H1 (cell line): ENCODE data around the gene ESYT2. TPM values are rescaled to one million over a fixed set of nuclear protein-coding genes. Genes with fewer than 3 reads are reported as not detected.
"Not testable (repeated sequence)": the region's sequence is repeated elsewhere in the genome, so short reads cannot be mapped to it uniquely, and the experiment has no call there.

Experiments
- CTCF ChIA-PET: fragments of 300-600 bp; sonication (Branson Sonifier 250); formaldehyde crosslinking; loops from one replicate; lab custom pipeline; 2021; ENCODE audit not compliant: partially characterized antibody; lab: Charles Lee
- POLR2A ChIA-PET: fragments of 300-600 bp; sonication (Branson Sonifier 250); formaldehyde crosslinking; loops from one replicate; lab custom pipeline; 2021; ENCODE audit warnings: inconsistent platforms; ENCODE audit not compliant: partially characterized antibody; lab: Charles Lee
- DNase-seq, 2 experiments: peaks; one replicate each; pipeline versions ENCODE4 v3.0.0 to v3.0.0-alpha.2; 2010 to 2022; ENCODE audit warnings: low spot score in 2 of 2, low read depth in 1 of 2, mixed read lengths in 1 of 2
- FAIRE-seq: peaks from 2 replicates; lab custom pipeline; 2011; peaks lifted over from hg19 to GRCh38; lab: Jason Lieb, UNC
- H2AFZ ChIP-seq: 2 replicates; pipeline ENCODE4 v1.8.1; 2012; ENCODE audit warnings: low read length, inconsistent platforms
- H2AK5ac ChIP-seq: 2 replicates; pipeline ENCODE4 v1.6.1; 2013; ENCODE audit warnings: low read depth, low read length
- H2BK120ac ChIP-seq: replicated peaks from 2 replicates; pipeline ENCODE3; 2013; ENCODE audit warnings: low read depth, low read length, inconsistent platforms
- H2BK12ac ChIP-seq: 2 replicates; pipeline ENCODE4 v1.6.1; 2013; ENCODE audit warnings: low read depth, low read length
- H2BK15ac ChIP-seq: 2 replicates; pipeline ENCODE4 v1.6.1; 2013; ENCODE audit warnings: low read length
- H2BK20ac ChIP-seq: 2 replicates; pipeline ENCODE4 v1.6.1; 2013; ENCODE audit warnings: low read length
- H2BK5ac ChIP-seq: 2 replicates; pipeline ENCODE4 v1.6.1; 2013; ENCODE audit warnings: low read depth, low read length
- H3K14ac ChIP-seq: 2 replicates; pipeline ENCODE4 v1.6.1; 2013; ENCODE audit warnings: inconsistent platforms; ENCODE audit not compliant: insufficient read length
- H3K18ac ChIP-seq: 2 replicates; pipeline ENCODE4 v1.6.1; 2013; ENCODE audit warnings: low read length; ENCODE audit errors: extremely low read depth
- H3K23ac ChIP-seq: 2 replicates; pipeline ENCODE4 v1.6.1; 2013; ENCODE audit warnings: inconsistent platforms; ENCODE audit not compliant: insufficient read length
- H3K23me2 ChIP-seq: 2 replicates; pipeline ENCODE4 v1.6.1; 2013; ENCODE audit warnings: low read depth, low read length
- H3K27ac ChIP-seq: 2 replicates; pipeline ENCODE4 v1.6.1; 2011; ENCODE audit warnings: low read depth, low read length, inconsistent platforms
- H3K27me3 ChIP-seq, 4 experiments: replicated peaks in 1 of 4; 1 replicate in 1 of 4; 2 replicates in 3 of 4; pipeline versions ENCODE4 v1.6.1 to v1.8.1; 2011 to 2013; ENCODE audit warnings: low read length in 3 of 4, mild to moderate bottlenecking in 3 of 4, inconsistent platforms in 2 of 4, mixed read lengths in 2 of 4, moderate library complexity in 1 of 4; ENCODE audit not compliant: control insufficient read depth in 3 of 4, insufficient read depth in 3 of 4; ENCODE audit errors: extremely low read depth in 1 of 4
- H3K36me3 ChIP-seq, 4 experiments: 2 replicates each; pipeline versions ENCODE4 v1.6.1 to v1.8.1; 2011 to 2013; ENCODE audit warnings: mild to moderate bottlenecking in 4 of 4, low read length in 3 of 4, moderate library complexity in 2 of 4, control low read depth in 1 of 4, inconsistent platforms in 1 of 4; ENCODE audit not compliant: insufficient read depth in 4 of 4, control insufficient read depth in 2 of 4
- H3K4ac ChIP-seq: replicated peaks from 2 replicates; pipeline ENCODE3; 2013; ENCODE audit warnings: low read length, low read depth, mixed read lengths, inconsistent platforms; ENCODE audit not compliant: insufficient read length
- H3K4me1 ChIP-seq, 4 experiments: replicated peaks in 1 of 4; 1 replicate in 1 of 4; 2 replicates in 3 of 4; pipeline versions ENCODE4 v1.6.1 to v1.8.1; 2011 to 2013; ENCODE audit warnings: low read length in 3 of 4, inconsistent platforms in 2 of 4, mixed read lengths in 1 of 4; ENCODE audit not compliant: insufficient read depth in 4 of 4, control insufficient read depth in 3 of 4
- H3K4me2 ChIP-seq, 2 experiments: 2 replicates each; pipeline versions ENCODE4 v1.6.1 to v1.8.1; 2011 to 2013; ENCODE audit warnings: low read depth in 2 of 2, low read length in 2 of 2, control low read depth in 1 of 2, inconsistent platforms in 1 of 2, mild to moderate bottlenecking in 1 of 2; ENCODE audit not compliant: insufficient read depth in 1 of 2
- H3K4me3 ChIP-seq, 4 experiments: fragments of 200-600, 300-600 bp in 1 of 4; sonication (generic), shearing (Covaris generic), sonication (Bioruptor Twin) in 1 of 4; 2 replicates each; pipeline versions ENCODE4 v1.5.1 to v1.8.1; 2011 to 2016; ENCODE audit warnings: low read length in 4 of 4, low read depth in 3 of 4, control low read depth in 2 of 4, inconsistent platforms in 2 of 4, mild to moderate bottlenecking in 2 of 4, mixed read lengths in 1 of 4, moderate library complexity in 1 of 4; ENCODE audit not compliant: insufficient read depth in 2 of 4; ENCODE audit errors: extremely low read depth in 1 of 4
- H3K56ac ChIP-seq: replicated peaks from 2 replicates; pipeline ENCODE3; 2013; ENCODE audit warnings: low read depth, mild to moderate bottlenecking, mixed read lengths, low read length, inconsistent platforms; ENCODE audit not compliant: insufficient read length
- H3K79me1 ChIP-seq: 2 replicates; pipeline ENCODE4 v1.6.1; 2013; ENCODE audit warnings: low read depth, low read length, control low read depth
- H3K79me2 ChIP-seq, 2 experiments: 2 replicates each; pipeline versions ENCODE4 v1.6.1 to v1.8.1; 2012 to 2013; ENCODE audit warnings: low read length in 2 of 2, mild to moderate bottlenecking in 2 of 2, inconsistent platforms in 1 of 2; ENCODE audit not compliant: insufficient read depth in 2 of 2, control insufficient read depth in 1 of 2
- H3K9ac ChIP-seq, 4 experiments: replicated peaks in 1 of 4; 1 replicate in 1 of 4; 2 replicates in 3 of 4; pipeline versions ENCODE4 v1.6.1 to v1.8.1; 2011 to 2013; ENCODE audit warnings: low read depth in 3 of 4, low read length in 3 of 4, control low read depth in 2 of 4, mild to moderate bottlenecking in 2 of 4, moderate library complexity in 2 of 4, inconsistent platforms in 1 of 4; ENCODE audit errors: extremely low read depth in 1 of 4
- H3K9me3 ChIP-seq, 2 experiments: 2 replicates each; pipeline versions ENCODE4 v1.6.1 to v1.8.1; 2012 to 2013; ENCODE audit warnings: mild to moderate bottlenecking in 2 of 2, moderate library complexity in 2 of 2, control low read depth in 1 of 2, inconsistent platforms in 1 of 2, low read depth in 1 of 2, low read length in 1 of 2, mixed read lengths in 1 of 2; ENCODE audit not compliant: insufficient read depth in 2 of 2
- H4K20me1 ChIP-seq, 2 experiments: replicated peaks in 1 of 2; 2 replicates each; pipeline versions ENCODE3 to v1.8.1; 2011 to 2013; ENCODE audit warnings: inconsistent platforms in 2 of 2, low read length in 2 of 2, mild to moderate bottlenecking in 1 of 2; ENCODE audit not compliant: insufficient read depth in 2 of 2, control insufficient read depth in 1 of 2
- H4K5ac ChIP-seq: 2 replicates; pipeline ENCODE4 v1.6.1; 2013; ENCODE audit warnings: low read length, low read depth, mixed read lengths, inconsistent platforms; ENCODE audit not compliant: insufficient read length
- H4K8ac ChIP-seq: 2 replicates; pipeline ENCODE4 v1.8.0; 2013; ENCODE audit warnings: mild to moderate bottlenecking, moderate library complexity, low read length, inconsistent platforms; ENCODE audit not compliant: insufficient read depth; ENCODE audit errors: extremely low read depth
- H4K91ac ChIP-seq: replicated peaks from 2 replicates; pipeline ENCODE3; 2013; ENCODE audit warnings: low read length, mixed read lengths, inconsistent platforms; ENCODE audit not compliant: insufficient read length
- EP300 ChIP-seq, 2 experiments: IDR thresholded peaks; 1 replicate in 1 of 2; 2 replicates in 1 of 2; pipeline ENCODE4 v1.6.1; 2011 to 2012; ENCODE audit warnings: low read depth in 2 of 2, low read length in 2 of 2, mild to moderate bottlenecking in 2 of 2, borderline replicate concordance in 1 of 2, inconsistent platforms in 1 of 2, moderate library complexity in 1 of 2
- YY1 ChIP-seq: IDR thresholded peaks from 2 replicates; pipeline ENCODE4 v1.6.1; 2011; ENCODE audit warnings: low read depth, mild to moderate bottlenecking, low read length
- WGBS, 2 experiments: shearing (Covaris generic) in 1 of 2; methylation state at CpG; one replicate each; pipeline versions ENCODE4 v1.1.6 to v1.1.7; 2013 to 2015; ENCODE audit warnings: low lambda C conversion rate in 2 of 2, mixed read lengths in 2 of 2, inconsistent platforms in 1 of 2, low coverage in 1 of 2, missing lambda C conversion rate in 1 of 2; ENCODE audit not compliant: insufficient replicate concordance in 2 of 2, insufficient coverage in 1 of 2, insufficient read length in 1 of 2; ENCODE audit errors: extremely low coverage in 1 of 2, missing lambda C conversion rate in 1 of 2; 5-methylcytosine and 5-hydroxymethylcytosine counted together
- polyA plus RNA-seq, 7 experiments: library from polyadenylated mRNA; depleted of rRNA in 3 of 7; stranded (reverse) in 5 of 7; unstranded in 2 of 7; fragments of >200 nt in 5 of 7; fragments of 200-250 nt in 2 of 7; gene quantifications; 1 replicate in 5 of 7; 2 replicates in 1 of 7; 4 replicates in 1 of 7; pipeline versions ENCODE4 v1.2.1 to v1.2.3, GENCODE V29; 2011 to 2013; ENCODE audit warnings: missing spikeins in 2 of 7, mixed read lengths in 2 of 7
- total RNA-seq: library from RNA; stranded (reverse); fragmentation: NEBNext Ultra II Directional; extraction: Animal tissue kit (Norgen Biotek cat#: 25700); gene quantifications from 2 replicates; pipeline ENCODE4 v1.2.1, GENCODE V29; 2021

Gene ESYT2
- total and polyA plus RNA-seq, 2 of the 8 experiments (the other 6 are each of a cell fraction or from before 2014, with no cell fraction given) = 27.0 to 37.5 TPM

DNA sequence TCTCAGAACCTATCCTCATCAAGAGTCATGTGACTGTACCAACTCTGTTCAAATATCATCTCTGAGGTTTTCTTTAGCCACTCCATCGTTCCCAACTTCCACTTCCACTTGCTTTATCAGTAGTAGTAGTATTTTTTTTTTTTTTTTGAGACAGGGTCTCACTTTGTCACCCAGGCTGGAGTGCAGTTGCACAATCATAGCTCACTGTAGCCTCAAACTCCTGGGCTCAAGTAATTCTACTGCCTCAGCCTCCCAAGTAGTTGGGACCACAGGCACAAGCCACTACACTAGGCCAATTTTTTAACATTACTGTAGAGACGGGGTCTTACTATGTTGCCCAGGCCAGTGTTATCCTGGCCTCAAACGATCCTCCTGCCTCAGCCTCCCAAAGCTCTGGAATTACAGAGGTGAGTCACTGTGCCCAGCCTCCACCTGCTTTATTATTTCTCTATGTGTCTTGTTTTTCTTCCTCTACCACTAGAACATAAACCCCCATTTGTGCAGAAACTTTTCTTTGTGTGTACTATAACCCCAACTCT is 130.6 kb downstream of the ESYT2 start (continued):
- TF ChIP-seq YY1 = no peak
- TF ChIP-seq EP300 (IDR thresholded peaks at IDR 0.05; ENCODE audit: borderline replicate concordance in 1 of 2, low read depth in 2 of 2, low read length in 2 of 2) = no peak

DNA sequence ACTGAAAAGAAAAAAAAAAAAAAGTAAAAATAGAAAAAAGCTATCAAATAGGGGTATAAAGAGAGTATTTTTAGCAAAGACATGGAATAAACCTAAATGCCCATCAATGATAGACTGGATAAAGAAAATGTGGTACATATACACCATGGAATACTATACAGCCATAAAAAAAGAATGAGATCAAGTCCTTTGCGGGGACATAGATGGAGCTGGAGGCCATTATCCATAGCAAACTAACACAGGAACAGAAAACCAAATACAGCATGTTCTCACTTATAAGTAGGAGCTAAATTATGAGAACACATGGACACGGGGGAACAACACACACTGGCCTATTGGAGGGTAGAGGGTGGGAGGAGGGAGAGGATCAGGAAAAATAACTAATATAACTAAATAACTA is 131.7 kb downstream of the ESYT2 start:
- not testable (repeated sequence) for H4K91ac ChIP-seq, H4K5ac ChIP-seq, H4K8ac ChIP-seq, DNase-seq, H2BK20ac ChIP-seq, H2AK5ac ChIP-seq, H2BK120ac ChIP-seq, H3K4me3 ChIP-seq, H2BK12ac ChIP-seq, H3K9me3 ChIP-seq, H3K9ac ChIP-seq, H3K14ac ChIP-seq, H3K23ac ChIP-seq, H3K18ac ChIP-seq, H3K4me2 ChIP-seq, H3K23me2 ChIP-seq, H2AFZ ChIP-seq, H2BK15ac ChIP-seq, H3K4ac ChIP-seq, H3K27me3 ChIP-seq, FAIRE-seq, H3K27ac ChIP-seq, H2BK5ac ChIP-seq, H3K56ac ChIP-seq
- peaks cover 15 to 69% (median 59%) of the 10 kb centered on the region in 4 experiments for H3K36me3 ChIP-seq
- H3K79me1 ChIP-seq = peaks cover 19% of the 10 kb centered on the region
- H3K79me2 ChIP-seq = peaks cover 15 to 92% of the 10 kb centered on the region in 2 experiments
- POLR2A ChIA-PET = interaction anchor here (1.0 to 1.9 kb wide), 2 partner anchors 8 to 35 kb away, joined by 4 to 5 read pairs; no protein-coding TSS in a partner anchor
- peaks cover 3 to 12% (median 6%) of the 10 kb centered on the region in 4 experiments; a peak in 3 of 7 replicates for H3K4me1 ChIP-seq
- 97% methylated on average over 2 of the region's 2 CpGs; no CpG with 5 or more reads in 1 of the 2 experiments for WGBS, 2 experiments
- CTCF ChIA-PET = interaction anchor here (0.6 to 4.2 kb wide), 2 partner anchors 36 to 42 kb away, joined by 3 to 25 read pairs; no protein-coding TSS in a partner anchor
- peaks cover 21 to 26% of the 10 kb centered on the region in 2 experiments for H4K20me1 ChIP-seq
